Brain microvascular endothelial cell (primary cell): ENCODE measurements around the gene MEGF10.

Experiments used
- DNase-seq: peaks from one replicate; pipeline ENCODE4 v3.0.0-alpha.2; 2020
- H3K27ac ChIP-seq: fragments of 250-450 bp; sonication (Bioruptor Pico); 2 replicates; pipeline ENCODE4 v1.5.1; 2020; ENCODE audit warnings: mild to moderate bottlenecking, moderate library complexity
- H3K27me3 ChIP-seq: fragments of 250-450 bp; sonication (Bioruptor Pico); replicated peaks from 2 replicates; pipeline ENCODE4 v1.5.1; 2020; ENCODE audit warnings: mild to moderate bottlenecking
- H3K36me3 ChIP-seq: fragments of 250-450 bp; sonication (Bioruptor Pico); replicated peaks from 2 replicates; pipeline ENCODE4 v1.5.1; 2020; ENCODE audit warnings: mild to moderate bottlenecking
- H3K4me3 ChIP-seq: 2 replicates; pipeline ENCODE4 v1.5.1; 2011; ENCODE audit warnings: low read depth, mild to moderate bottlenecking, control low read depth, low read length, moderate library complexity
- CTCF ChIP-seq: IDR thresholded peaks from 2 replicates; pipeline ENCODE4 v1.5.1; 2011; ENCODE audit warnings: low read depth, mild to moderate bottlenecking, moderate library complexity, low read length, control low read depth, inconsistent platforms; ENCODE audit errors: missing control alignments
- in situ Hi-C: cut with HindIII; loops from 2 replicates; pipeline ENCODE4 v1.10.0; 2017; ENCODE audit warnings: low sequenced_read_pairs, low pct_ligation_motif_present

Gene MEGF10

GRCh38 chr5:127433526-127433925 lies 142.9 kb downstream of the MEGF10 start:
- Histone ChIP-seq H3K27me3 (no peaks in the 10 kb centered on the region), H3K36me3 (no peaks in the 10 kb centered on the region), H3K27ac (no peak overlapping the region), H3K4me3 (no peak overlapping the region)
- in situ Hi-C loops, result no loop called here
- DNase-seq, result no peak
- TF ChIP-seq CTCF, result no peak

- in situ Hi-C loops, result no loop called here
- Histone ChIP-seq H3K27ac (no peak overlapping the region), H3K27me3 (no peaks in the 10 kb centered on the region), H3K36me3 (no peaks in the 10 kb centered on the region), H3K4me3 (no peak overlapping the region)
- TF ChIP-seq CTCF, result no peak
- DNase-seq, result no peak
Observed at GRCh38 chr5:127434588-127434987, 144.0 kb downstream of the MEGF10 start.

- H3K4me3 ChIP-seq, result no peak overlapping the region
- no peak for TF ChIP-seq CTCF
- no peak overlapping the region for H3K27ac ChIP-seq
- H3K36me3 ChIP-seq, result no peaks in the 10 kb centered on the region
- in situ Hi-C loops, result no loop called here
- no peaks in the 10 kb centered on the region for H3K27me3 ChIP-seq
- no peak for DNase-seq
Observed at GRCh38 chr5:127435821-127436220, 145.2 kb downstream of the MEGF10 start.

- no peak for DNase-seq
- TF ChIP-seq CTCF, result no peak
- Histone ChIP-seq H3K4me3 (no peak overlapping the region), H3K27me3 (no peaks in the 10 kb centered on the region), H3K27ac (no peak overlapping the region), H3K36me3 (no peaks in the 10 kb centered on the region)
- in situ Hi-C loops, result no loop called here
Observed at GRCh38 chr5:127439644-127440043, 149.0 kb downstream of the MEGF10 start.

- no peaks in the 10 kb centered on the region for H3K27me3 ChIP-seq
- H3K27ac ChIP-seq, result no peak overlapping the region
- no peak overlapping the region for H3K4me3 ChIP-seq
- peak; percentile 40 for DNase-seq
- in situ Hi-C loops, result no loop called here
- H3K36me3 ChIP-seq, result no peaks in the 10 kb centered on the region
- no peak for TF ChIP-seq CTCF
Observed at GRCh38 chr5:127440831-127441230, 150.2 kb downstream of the MEGF10 start.

- H3K27me3 ChIP-seq, result no peaks in the 10 kb centered on the region
- TF ChIP-seq CTCF, result no peak
- no peaks in the 10 kb centered on the region for H3K36me3 ChIP-seq
- no peak overlapping the region for H3K4me3 ChIP-seq
- DNase-seq, result no peak
- in situ Hi-C loops, result no loop called here
- H3K27ac ChIP-seq, result no peak overlapping the region
Observed at GRCh38 chr5:127441799-127442484, 151.3 kb downstream of the MEGF10 start.
